Naive thymus-derived CD4-positive, alpha-beta T cell (primary cell): Measurements from ENCODE around the gene HCLS1. TPM values are rescaled to one million over a fixed set of nuclear protein-coding genes. Genes with fewer than 3 reads are reported as not detected.

Experiments
- ATAC-seq: fragments of 150-1000 bp; cut with Tn5 transposase; 2 replicates; pipeline ENCODE4 v1.10.0; 2021; ENCODE audit warnings: mild to moderate bottlenecking, moderate library complexity
- CTCF ChIA-PET: fragments of 350-600 bp; sonication (Branson Sonifier 250); formaldehyde crosslinking; loops from one replicate; lab custom pipeline; 2021; ENCODE audit warnings: antibody characterized with exemption; lab: Charles Lee
- POLR2A ChIA-PET: fragments of 350-600 bp; sonication (Branson Sonifier 250); formaldehyde crosslinking; loops from one replicate; lab custom pipeline; 2021; ENCODE audit warnings: antibody characterized with exemption, inconsistent platforms; lab: Charles Lee
- DNase-seq, 9 donors: peaks; one replicate each; pipeline versions ENCODE4 v3.0.0 to v3.0.0-alpha.2; 2020 to 2022; ENCODE audit warnings: mixed read lengths in 1 of 9
- H3K27ac ChIP-seq: one replicate; pipeline ENCODE4 v1.7.0; 2013; ENCODE audit warnings: mild to moderate bottlenecking, low read depth, low read length, moderate library complexity
- H3K27me3 ChIP-seq, 2 donors: one replicate each; pipeline ENCODE4 v1.7.0; 2013; ENCODE audit warnings: low read length in 2 of 2, mild to moderate bottlenecking in 2 of 2, moderate library complexity in 2 of 2; ENCODE audit not compliant: control insufficient read depth in 2 of 2, insufficient read depth in 2 of 2
- H3K36me3 ChIP-seq, 3 experiments: 1 replicate in 2 of 3; 2 replicates in 1 of 3; pipeline ENCODE4 v1.7.0; 2013; ENCODE audit warnings: low read length in 3 of 3, mild to moderate bottlenecking in 3 of 3, moderate library complexity in 1 of 3; ENCODE audit not compliant: insufficient read depth in 3 of 3, control insufficient read depth in 2 of 3
- H3K4me1 ChIP-seq, 2 donors: one replicate each; pipeline ENCODE4 v1.7.0; 2013; ENCODE audit warnings: low read length in 2 of 2, mild to moderate bottlenecking in 2 of 2, moderate library complexity in 1 of 2; ENCODE audit not compliant: control insufficient read depth in 2 of 2, insufficient read depth in 2 of 2
- H3K4me3 ChIP-seq: 2 replicates; pipeline ENCODE4 v1.7.0; 2013; ENCODE audit warnings: mild to moderate bottlenecking, low read length
- H3K9me3 ChIP-seq, 3 experiments: 1 replicate in 2 of 3; 2 replicates in 1 of 3; pipeline ENCODE4 v1.7.0; 2013; ENCODE audit warnings: low read length in 3 of 3; ENCODE audit not compliant: control insufficient read depth in 2 of 3
- H3K27ac Mint-ChIP-seq, 9 donors: one replicate each; pipeline ENCODE4 v1.8.0; 2020 to 2022; ENCODE audit warnings: mixed read lengths in 9 of 9, mild to moderate bottlenecking in 8 of 9, moderate library complexity in 5 of 9, inconsistent platforms in 2 of 9
- H3K27me3 Mint-ChIP-seq, 5 donors: one replicate each; pipeline ENCODE4 v1.8.0; 2021 to 2022; ENCODE audit warnings: mixed read lengths in 5 of 5, mild to moderate bottlenecking in 1 of 5
- H3K36me3 Mint-ChIP-seq, 5 donors: one replicate each; pipeline ENCODE4 v1.8.0; 2020 to 2022; ENCODE audit warnings: mixed read lengths in 5 of 5, mild to moderate bottlenecking in 3 of 5, inconsistent platforms in 1 of 5
- H3K4me1 Mint-ChIP-seq, 7 donors: one replicate each; pipeline ENCODE4 v1.8.0; 2020 to 2022; ENCODE audit warnings: mixed read lengths in 7 of 7, mild to moderate bottlenecking in 3 of 7, inconsistent platforms in 1 of 7
- H3K4me3 Mint-ChIP-seq, 10 donors: one replicate each; pipeline ENCODE4 v1.8.0; 2020 to 2022; ENCODE audit warnings: mild to moderate bottlenecking in 10 of 10, mixed read lengths in 10 of 10, moderate library complexity in 6 of 10, inconsistent platforms in 2 of 10
- H3K9me3 Mint-ChIP-seq, 11 donors: one replicate each; pipeline ENCODE4 v1.8.0; 2020 to 2022; ENCODE audit warnings: mixed read lengths in 11 of 11, mild to moderate bottlenecking in 4 of 11, inconsistent platforms in 1 of 11, moderate library complexity in 1 of 11
- intact Hi-C, 2 donors: fragments of 100-400 bp; cut with micrococcal nuclease; formaldehyde crosslinking; loops; one replicate each; pipeline ENCODE4 v1.15.1; 2023
- polyA plus RNA-seq, 2 donors: library from polyadenylated mRNA; unstranded; fragments of 300-500 nt; fragmentation: Illumina TruSeq; gene quantifications; one replicate each; pipeline ENCODE4 v1.2.3, GENCODE V29; 2021
- total RNA-seq, 6 experiments: library from RNA in 5 of 6; stranded (reverse) in 5 of 6; gene quantifications; 1 replicate in 5 of 6; 2 replicates in 1 of 6; pipeline ENCODE4 v1.2.3 and lab custom pipeline; 2021 to 2026

The HCLS1 gene
- total and polyA plus RNA-seq, 7 experiments from 2014 or later, result 275 to 452 (median 312) TPM

- Histone ChIP-seq H3K36me3 (no peaks in the 10 kb centered on the region), H3K4me3 (no peak overlapping the region), H3K9me3 (no peaks in the 10 kb centered on the region), H3K4me1 (no peaks in the 10 kb centered on the region), H3K27ac (no peak overlapping the region), H3K27me3 (no peaks in the 10 kb centered on the region)
- ChIA-PET CTCF (no interaction called here), POLR2A (no interaction called here)
- Mint-ChIP-seq H3K4me3 (no peak overlapping the region), H3K36me3 (no peaks in the 10 kb centered on the region), H3K9me3 (peaks cover 0 to 1% (median 0%) of the 10 kb centered on the region in 11 donors), H3K27me3 (peaks cover 14 to 21% (median 15%) of the 10 kb centered on the region in 5 donors), H3K27ac (no peak overlapping the region), H3K4me1 (no peaks in the 10 kb centered on the region)
- intact Hi-C loops, result no loop called here
- DNase-seq (no peak), ATAC-seq (no peak)
Measured at GRCh38 chr3:121581691-121582090, 79.0 kb downstream of the HCLS1 start.

Other genes starting within 250 kb of the HCLS1 start
- 10 to 100 TPM in 1 of 5 experiments, under 1 TPM in 4; 0.17 to 26.6 (median 0.38) TPM for gene POLQ, start 114.9 kb downstream of the HCLS1 start, total RNA-seq
- gene POLQ, start 114.9 kb downstream of the HCLS1 start, polyA plus RNA-seq, result under 1 TPM; 0.04 to 0.09 TPM
- not detected for gene ARGFX, start 93.0 kb downstream of the HCLS1 start, total RNA-seq
- not detected for gene ARGFX, start 93.0 kb downstream of the HCLS1 start, polyA plus RNA-seq
- not detected for gene FBXO40, start 67.5 kb downstream of the HCLS1 start, total RNA-seq
- gene FBXO40, start 67.5 kb downstream of the HCLS1 start, polyA plus RNA-seq, result under 1 TPM; 0.12 to 0.17 TPM
- 10 to 100 TPM; 29.5 to 49.7 (median 44.5) TPM for gene GOLGB1, start 88.8 kb upstream of the HCLS1 start, total RNA-seq
- gene GOLGB1, start 88.8 kb upstream of the HCLS1 start, polyA plus RNA-seq, result 10 to 100 TPM in 1 of 2 donors, 1 to 10 TPM in 1; 3.4 to 11.1 TPM
- 10 to 100 TPM; 32.6 to 45.6 (median 35.8) TPM for gene IQCB1, start 174.2 kb upstream of the HCLS1 start, total RNA-seq
- 10 to 100 TPM; 20.3 to 21.5 TPM for gene IQCB1, start 174.2 kb upstream of the HCLS1 start, polyA plus RNA-seq
- gene EAF2, start 174.3 kb upstream of the HCLS1 start, total RNA-seq, result 10 to 100 TPM in 2 of 5 experiments, 1 to 10 TPM in 3; 6.4 to 16.1 (median 7.5) TPM
- 10 to 100 TPM; 13.6 to 16.6 TPM for gene EAF2, start 174.3 kb upstream of the HCLS1 start, polyA plus RNA-seq
- gene SLC15A2, start 233.5 kb upstream of the HCLS1 start, total RNA-seq, result 1 to 10 TPM; 1.6 to 6.8 (median 3.8) TPM
- under 1 TPM in 1 of 2 donors, not detected in 1; 0.46 TPM for gene SLC15A2, start 233.5 kb upstream of the HCLS1 start, polyA plus RNA-seq